NCI-H2081 treated with DMSO at 0.1 percent for 48 hours (cell line): Measurements from ENCODE around the gene BTBD1.

Source experiments
- DNase-seq: peaks from one replicate; lab custom pipeline; 2025; lab: John Stamatoyannopoulos, UW

The BTBD1 gene

GRCh38 chr15:82993144-82993543 is 73.9 kb downstream of the BTBD1 start:
- DNase-seq, result no peak

GRCh38 chr15:82992436-82992998 is 74.5 kb downstream of the BTBD1 start:
- no peak for DNase-seq

DNA sequence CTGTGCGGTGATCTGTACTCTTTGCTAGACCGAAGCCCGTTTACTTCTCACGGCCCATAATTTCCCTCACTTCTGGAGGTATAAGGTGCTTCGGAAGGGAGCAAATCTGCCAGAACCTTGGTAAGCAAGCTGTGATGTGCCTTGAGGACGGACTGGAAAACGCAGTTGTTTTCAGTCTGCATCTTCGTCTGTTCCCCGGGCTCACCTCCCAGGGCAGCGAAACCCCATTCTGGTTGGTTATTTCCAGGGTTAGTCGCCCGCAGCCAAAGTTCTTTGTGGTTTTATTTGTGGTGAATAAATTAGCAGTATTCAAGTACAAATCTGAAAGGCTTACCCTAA is 80.6 kb downstream of the BTBD1 start:
- DNase-seq, result no peak

- DNase-seq, result peak; percentile 84
These were observed 81.2 kb downstream of the BTBD1 start, which contains the start of gene RAMAC for GRCh38 chr15:82985688-82986441. Gene RAMAC (plus strand): TSS chr15:82986210. CDS start chr15:82989019, 2,809 bp downstream.

DNA sequence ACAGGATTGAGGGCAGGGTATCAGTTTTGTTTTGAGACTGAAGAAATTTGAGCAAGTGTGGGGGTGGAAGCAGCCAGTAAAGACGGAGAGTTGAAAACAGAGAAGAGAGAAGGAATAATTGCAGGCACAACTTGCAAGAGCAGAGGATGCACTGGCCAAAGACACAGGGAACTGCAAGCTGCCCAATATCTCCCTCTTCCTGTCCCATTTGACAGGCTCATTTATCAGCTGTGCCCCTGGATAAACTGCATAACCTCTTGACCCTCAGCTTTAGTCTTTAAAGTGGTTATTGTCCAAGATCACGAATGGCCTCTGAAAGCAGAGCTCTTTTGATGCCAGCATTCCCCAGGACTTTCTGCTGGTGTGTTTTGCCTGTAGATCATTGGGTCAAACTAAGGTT is 86.1 kb downstream of the BTBD1 start:
- DNase-seq, result no peak

GRCh38 chr15:82979726-82980125 is 87.3 kb downstream of the BTBD1 start:
- DNase-seq, result no peak

DNA sequence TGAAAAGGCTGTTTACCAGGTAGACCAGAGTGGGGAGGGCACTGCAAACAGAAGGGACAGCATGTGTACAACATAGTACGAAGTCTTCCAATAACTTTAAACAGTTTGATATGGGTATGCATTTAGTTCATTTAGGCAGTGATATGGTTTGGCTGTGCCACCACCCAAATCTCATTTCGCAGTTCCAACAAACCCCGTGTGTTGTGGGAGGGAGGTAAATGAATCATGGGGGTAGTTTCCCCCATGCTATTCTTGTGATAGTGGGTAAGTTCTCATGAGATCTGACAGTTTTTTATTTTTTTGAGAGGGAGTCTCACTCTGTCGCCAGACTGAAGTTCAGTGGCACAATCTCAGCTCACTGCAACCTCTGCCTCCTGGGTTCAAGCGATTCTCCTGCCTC is 88.6 kb downstream of the BTBD1 start:
- no peak for DNase-seq

DNA sequence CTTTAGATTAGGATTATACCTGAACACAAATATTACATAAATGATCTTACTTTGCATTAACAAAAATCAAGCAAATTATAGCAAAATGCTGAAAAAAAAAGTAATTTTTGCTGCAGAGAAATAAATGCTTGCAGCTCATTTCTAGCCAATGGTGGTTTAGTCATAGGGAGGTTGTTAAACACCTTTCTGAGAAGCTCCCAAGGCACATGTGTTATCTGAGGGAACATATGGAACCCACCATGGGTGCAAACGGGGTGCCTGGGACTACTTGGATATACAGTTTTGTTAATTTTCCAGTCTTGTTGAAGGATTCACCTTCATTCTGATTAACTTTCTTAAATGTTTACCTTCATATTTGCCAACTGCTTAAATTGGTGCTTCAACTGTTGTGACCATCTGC is 90.0 kb downstream of the BTBD1 start:
- no peak for DNase-seq

GRCh38 chr15:82972990-82973389 is 94.1 kb downstream of the BTBD1 start:
- no peak for DNase-seq

- DNase-seq, result no peak
These were observed 95.7 kb downstream of the BTBD1 start for GRCh38 chr15:82971218-82971984.

- no peak for DNase-seq
These were observed 96.4 kb downstream of the BTBD1 start for GRCh38 chr15:82970696-82971095.

- no peak for DNase-seq
These were observed 96.9 kb downstream of the BTBD1 start for GRCh38 chr15:82970078-82970686.

GRCh38 chr15:82969353-82969752 is 97.7 kb downstream of the BTBD1 start:
- DNase-seq, result no peak

DNA sequence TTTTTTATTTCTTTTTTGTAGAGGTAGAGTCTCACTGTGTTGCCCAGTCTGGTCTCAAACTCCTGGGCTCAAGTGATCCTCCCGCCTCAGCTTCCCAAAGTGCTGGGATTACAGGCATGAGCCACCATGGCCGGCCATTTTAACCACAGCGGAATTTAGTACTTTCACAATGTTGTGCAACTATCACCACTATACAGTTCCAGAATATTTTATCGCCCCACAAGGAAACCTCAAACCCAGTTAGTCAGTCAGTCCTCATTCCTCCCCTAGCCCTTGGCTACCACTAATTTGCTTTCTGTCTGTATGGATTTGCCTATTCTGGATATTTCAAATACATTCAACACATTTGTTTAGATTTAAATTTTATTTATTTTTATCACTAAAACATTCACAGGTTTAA is 99.0 kb downstream of the BTBD1 start:
- DNase-seq, result no peak

DNA sequence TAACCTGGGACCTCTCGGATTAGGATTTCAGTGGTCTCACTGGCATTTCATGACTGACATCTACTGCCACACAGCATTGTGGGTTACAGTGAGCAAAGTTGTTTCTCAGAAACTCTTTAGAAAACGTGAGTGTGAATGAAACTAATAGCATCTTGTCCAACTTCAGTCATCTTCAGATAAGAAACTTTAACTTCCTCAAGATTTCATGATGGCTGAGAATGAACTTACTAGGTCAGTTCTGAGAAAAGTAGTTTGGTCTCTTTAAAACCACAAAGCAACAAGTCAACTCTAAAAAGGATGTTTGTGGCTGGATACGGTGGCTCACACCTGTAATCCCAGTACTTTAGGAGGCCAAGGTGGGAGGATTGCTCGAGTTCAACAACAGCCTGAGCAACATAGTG is 100.4 kb downstream of the BTBD1 start:
- DNase-seq, result no peak
